HG02981 (cell line): ENCODE measurements around the gene ASXL1.
"Not testable (repeated sequence)": the region's sequence is repeated elsewhere in the genome, so short reads cannot be mapped to it uniquely, and the experiment has no call there.

ENCODE experiments used
- ATAC-seq: cut with Tn5 transposase; IDR thresholded peaks from one replicate; pipeline ENCODE4 v1.9.1; 2021; ENCODE audit warnings: mild to moderate bottlenecking, moderate library complexity; ENCODE audit not compliant: unreplicated experiment

ASXL1 gene

GRCh38 chr20:32397567-32398084 lies 39.5 kb downstream of the ASXL1 start:
- ATAC-seq = no peak

- no peak for ATAC-seq
These were observed 42.3 kb downstream of the ASXL1 start for GRCh38 chr20:32400476-32400875.

GRCh38 chr20:32404017-32404416 lies 45.9 kb downstream of the ASXL1 start:
- ATAC-seq = no peak

- ATAC-seq = no peak
These were observed 48.6 kb downstream of the ASXL1 start for GRCh38 chr20:32406701-32407100.

- not testable (repeated sequence) for ATAC-seq
These were observed 49.1 kb downstream of the ASXL1 start for GRCh38 chr20:32407131-32407750.

GRCh38 chr20:32411955-32412706 lies 54.0 kb downstream of the ASXL1 start:
- no peak for ATAC-seq

GRCh38 chr20:32415494-32415893 lies 57.4 kb downstream of the ASXL1 start:
- no peak for ATAC-seq

GRCh38 chr20:32416206-32416605 lies 58.1 kb downstream of the ASXL1 start:
- no peak for ATAC-seq

GRCh38 chr20:32418376-32418775 lies 60.2 kb downstream of the ASXL1 start:
- ATAC-seq = no peak

GRCh38 chr20:32421290-32421689 lies 63.2 kb downstream of the ASXL1 start:
- no peak for ATAC-seq

- ATAC-seq = no peak
These were observed 69.9 kb downstream of the ASXL1 start for GRCh38 chr20:32427996-32428395.

GRCh38 chr20:32429343-32429742 lies 71.2 kb downstream of the ASXL1 start:
- no peak for ATAC-seq

- no peak for ATAC-seq
These were observed 71.7 kb downstream of the ASXL1 start for GRCh38 chr20:32429745-32430360.

- ATAC-seq = no peak
These were observed 73.3 kb downstream of the ASXL1 start for GRCh38 chr20:32431457-32431856.

GRCh38 chr20:32432277-32432676 lies 74.1 kb downstream of the ASXL1 start:
- no peak for ATAC-seq

- ATAC-seq = no peak
These were observed 75.3 kb downstream of the ASXL1 start for GRCh38 chr20:32433311-32434021.

GRCh38 chr20:32434434-32434833 lies 76.3 kb downstream of the ASXL1 start:
- ATAC-seq = no peak

- no peak for ATAC-seq
These were observed 77.4 kb downstream of the ASXL1 start for GRCh38 chr20:32435449-32436107.

GRCh38 chr20:32436142-32436861 lies 78.2 kb downstream of the ASXL1 start:
- ATAC-seq = no peak

- ATAC-seq = no peak
These were observed 78.8 kb downstream of the ASXL1 start for GRCh38 chr20:32436968-32437367.
